IMR-90 (cell line): Measurements from ENCODE around the gene CHRM5. TPM values are rescaled to one million over a fixed set of nuclear protein-coding genes. Genes with fewer than 3 reads are reported as not detected.

Experiments
- ATAC-seq: fragments of 200-7000 bp; cut with Tn5 transposase; 2 replicates; pipeline ENCODE4 v1.9.1; 2020; ENCODE audit warnings: low read depth, mild to moderate bottlenecking, moderate library complexity
- BruUV-seq: library from RNA; stranded (reverse); fragments of 400-500 nt; replicated peaks from 2 replicates; lab custom pipeline; 2021; lab: Mats Ljungman, UMichigan
- CTCF ChIA-PET: fragments of 300-600 bp; formaldehyde crosslinking; extraction: SDS; loops from one replicate; lab custom pipeline; 2021; ENCODE audit warnings: antibody characterized with exemption; lab: Yijun Ruan, JAX
- POLR2A ChIA-PET: fragments of 300-600 bp; sonication (Branson Sonifier 250); formaldehyde crosslinking; loops from one replicate; lab custom pipeline; 2022; ENCODE audit warnings: antibody characterized with exemption; ENCODE audit not compliant: unreplicated experiment; lab: Charles Lee
- DNase-seq: peaks from one replicate; pipeline ENCODE4 v3.0.0; 2013
- H2AFZ ChIP-seq: replicated peaks from 2 replicates; pipeline ENCODE3; 2013; ENCODE audit warnings: low read length, mild to moderate bottlenecking; ENCODE audit not compliant: poor library complexity
- H2AK5ac ChIP-seq: 2 replicates; pipeline ENCODE4 v1.6.1; 2013; ENCODE audit warnings: low read depth, low read length, inconsistent platforms
- H2AK9ac ChIP-seq: replicated peaks from 2 replicates; pipeline ENCODE3; 2013; ENCODE audit warnings: mild to moderate bottlenecking, low read depth, low read length, moderate library complexity; ENCODE audit not compliant: poor library complexity
- H2BK120ac ChIP-seq: 2 replicates; pipeline ENCODE4 v1.6.1; 2013; ENCODE audit warnings: low read depth, low read length, inconsistent platforms
- H2BK15ac ChIP-seq: 3 replicates; pipeline ENCODE4 v1.6.1; 2013; ENCODE audit warnings: low read depth, low read length, inconsistent platforms
- H2BK20ac ChIP-seq: 2 replicates; pipeline ENCODE4 v1.6.1; 2013; ENCODE audit warnings: low read depth, mild to moderate bottlenecking, inconsistent platforms, low read length, moderate library complexity
- H2BK5ac ChIP-seq: 2 replicates; pipeline ENCODE4 v1.6.1; 2013; ENCODE audit warnings: mild to moderate bottlenecking, low read depth, low read length, inconsistent platforms; ENCODE audit not compliant: poor library complexity, severe bottlenecking
- H3K14ac ChIP-seq: replicated peaks from 2 replicates; pipeline ENCODE4 v1.6.1; 2013; ENCODE audit warnings: low read depth, low read length, inconsistent platforms
- H3K18ac ChIP-seq: 2 replicates; pipeline ENCODE4 v1.6.1; 2013; ENCODE audit warnings: low read depth, low read length, control low read depth
- H3K23ac ChIP-seq: 2 replicates; pipeline ENCODE4 v1.6.1; 2013; ENCODE audit warnings: low read depth, low read length, inconsistent platforms
- H3K27ac ChIP-seq: 2 replicates; pipeline ENCODE4 v1.5.1; 2013; ENCODE audit warnings: mild to moderate bottlenecking, control low read depth, low read length; ENCODE audit not compliant: insufficient read depth
- H3K27me3 ChIP-seq: 2 replicates; pipeline ENCODE4 v1.6.1; 2013; ENCODE audit warnings: low read length; ENCODE audit not compliant: control insufficient read depth, insufficient read depth
- H3K36me3 ChIP-seq: 2 replicates; pipeline ENCODE4 v1.6.1; 2013; ENCODE audit warnings: low read length, mixed read lengths; ENCODE audit not compliant: control insufficient read depth, insufficient read depth
- H3K4ac ChIP-seq: 2 replicates; pipeline ENCODE4 v1.6.1; 2013; ENCODE audit warnings: low read depth, low read length, inconsistent platforms
- H3K4me1 ChIP-seq: 2 replicates; pipeline ENCODE4 v1.6.1; 2013; ENCODE audit warnings: low read length, mixed read lengths; ENCODE audit not compliant: control insufficient read depth, insufficient read depth
- H3K4me2 ChIP-seq: 2 replicates; pipeline ENCODE4 v1.6.1; 2013; ENCODE audit warnings: low read depth, mild to moderate bottlenecking, control low read depth, low read length, moderate library complexity
- H3K4me3 ChIP-seq: 2 replicates; pipeline ENCODE4 v1.5.1; 2013; ENCODE audit warnings: low read depth, mild to moderate bottlenecking, control low read depth, low read length, moderate library complexity; ENCODE audit not compliant: insufficient read depth
- H3K56ac ChIP-seq: 2 replicates; pipeline ENCODE4 v1.6.1; 2013; ENCODE audit warnings: low read length, inconsistent platforms; ENCODE audit not compliant: insufficient read depth; ENCODE audit errors: extremely low read depth
- H3K79me1 ChIP-seq, 2 experiments: 2 replicates each; pipeline ENCODE4 v1.6.1; 2013; ENCODE audit warnings: low read length in 2 of 2, inconsistent platforms in 1 of 2, low read depth in 1 of 2
- H3K9ac ChIP-seq: 2 replicates; pipeline ENCODE4 v1.6.1; 2013; ENCODE audit warnings: low read depth, low read length, control low read depth
- H3K9me1 ChIP-seq: 2 replicates; pipeline ENCODE4 v1.6.1; 2013; ENCODE audit warnings: low read length, inconsistent platforms; ENCODE audit not compliant: insufficient read depth
- H3K9me3 ChIP-seq: 2 replicates; pipeline ENCODE4 v1.6.1; 2013; ENCODE audit warnings: low read length; ENCODE audit not compliant: control insufficient read depth, insufficient read depth
- H4K20me1 ChIP-seq: 2 replicates; pipeline ENCODE4 v1.6.1; 2013; ENCODE audit warnings: low read length, inconsistent platforms; ENCODE audit not compliant: insufficient read depth
- H4K5ac ChIP-seq: 2 replicates; pipeline ENCODE4 v1.6.1; 2013; ENCODE audit warnings: mild to moderate bottlenecking, low read depth, low read length, control low read depth
- H4K8ac ChIP-seq, 2 experiments: 2 replicates each; pipeline ENCODE4 v1.6.1; 2013; ENCODE audit warnings: low read depth in 2 of 2, low read length in 2 of 2, control low read depth in 1 of 2, inconsistent platforms in 1 of 2
- H4K91ac ChIP-seq: 2 replicates; pipeline ENCODE4 v1.6.1; 2013; ENCODE audit warnings: low read depth, low read length, inconsistent platforms; ENCODE audit not compliant: insufficient read depth
- MAFK ChIP-seq: IDR thresholded peaks from 2 replicates; pipeline ENCODE4 v1.6.1; 2012; ENCODE audit warnings: low read depth, low read length, improper control_type of control experiment
- MAZ ChIP-seq: IDR thresholded peaks from 2 replicates; pipeline ENCODE4 v1.6.1; 2012; ENCODE audit warnings: low read depth, mild to moderate bottlenecking, low read length, improper control_type of control experiment, moderate library complexity, borderline replicate concordance
- POLR2A ChIP-seq: IDR thresholded peaks from 2 replicates; pipeline ENCODE4 v1.6.1; 2012; ENCODE audit warnings: mild to moderate bottlenecking, low read depth, low read length
- RAD21 ChIP-seq: IDR thresholded peaks from 2 replicates; pipeline ENCODE4 v1.6.1; 2012; ENCODE audit warnings: low read length, improper control_type of control experiment
- WGBS, 2 experiments: methylation state at CpG; one replicate each; pipeline versions ENCODE4 v1.1.5 to v1.1.7; 2013; ENCODE audit warnings: missing lambda C conversion rate in 2 of 2; ENCODE audit not compliant: insufficient read length in 1 of 2; ENCODE audit errors: extremely low coverage in 2 of 2; 5-methylcytosine and 5-hydroxymethylcytosine counted together
- dilution Hi-C: fragments of 300-500 bp; cut with HindIII; formaldehyde crosslinking; loops from one replicate; pipeline ENCODE4 v1.14.3; 2018; ENCODE audit warnings: low sequenced_read_pairs; ENCODE audit not compliant: unreplicated experiment
- in situ Hi-C: fragments of 300-500 bp; cut with MboI; formaldehyde crosslinking; loops from 3 replicates; pipeline ENCODE4 v1.14.3; 2019; ENCODE audit warnings: low sequenced_read_pairs, inconsistent platforms, mixed read lengths
- intact Hi-C: fragments of 100-400 bp; cut with micrococcal nuclease; formaldehyde crosslinking; loops from 2 replicates; pipeline ENCODE4 v1.10.0; 2022
- polyA plus RNA-seq, 3 experiments: library from polyadenylated mRNA; depleted of rRNA; stranded (reverse); fragments of >200 nt; gene quantifications; 2 replicates each; pipeline ENCODE4 v1.2.3, GENCODE V29; 2012; ENCODE audit warnings: low replicate concordance in 1 of 3
- total RNA-seq: library from RNA; depleted of rRNA; stranded (reverse); fragments of >200 nt; gene quantifications from 2 replicates; pipeline ENCODE4 v1.2.3, GENCODE V29; 2012
- TF ChIP-seq, protein P1 (sequence below): fragments of 150-350 bp; IDR thresholded peaks from 2 replicates; pipeline ENCODE4 v1.6.1; 2016; ENCODE audit warnings: low read depth, mild to moderate bottlenecking, low read length, moderate library complexity, borderline replicate concordance

Gene CHRM5
- total and polyA plus RNA-seq, 2 of the 4 experiments (the other 2 are of a cell fraction) = under 0.01 to 0.03 TPM

DNA sequence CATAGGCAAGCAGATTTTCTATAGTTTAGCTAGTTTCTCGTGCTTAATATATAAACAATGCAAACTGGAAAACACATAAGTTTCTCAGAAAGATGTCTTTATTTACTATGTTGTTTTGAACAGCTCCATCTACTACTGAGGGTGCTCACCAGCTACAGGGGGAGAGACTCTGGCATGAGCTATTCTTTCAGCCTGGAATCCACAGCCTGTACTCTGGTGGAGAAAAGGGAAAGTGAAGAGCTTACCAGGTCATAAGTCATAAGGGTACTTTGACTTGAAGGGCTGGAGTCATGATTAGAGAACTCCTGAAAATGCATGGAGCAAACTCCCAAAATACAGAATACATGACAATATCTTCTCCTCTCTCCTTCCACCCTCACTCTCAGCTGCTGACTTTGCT, 75.1 kb downstream of the CHRM5 start:
- Histone ChIP-seq H3K9me1 (peaks cover 8% of the 10 kb centered on the region), H3K18ac (no peak overlapping the region), H2AK9ac (no peak overlapping the region), H2BK15ac (no peak overlapping the region), H3K9ac (no peak overlapping the region), H3K27me3 (no peaks in the 10 kb centered on the region), H4K91ac (no peak overlapping the region), H4K5ac (no peak overlapping the region), H3K4me3 (no peak overlapping the region), H3K36me3 (no peaks in the 10 kb centered on the region), H3K79me1 (peaks cover 0 to 11% of the 10 kb centered on the region in 2 experiments; a peak in 2 of 4 replicates), H3K27ac (no peak overlapping the region), H2BK20ac (no peak overlapping the region), H2BK5ac (no peak overlapping the region), H4K20me1 (no peaks in the 10 kb centered on the region; the same call in 1 of the 2 replicates), H4K8ac (no peak overlapping the region), H2AFZ (no peak overlapping the region), H3K56ac (no peak overlapping the region), H3K4ac (no peak overlapping the region), H3K4me2 (no peak overlapping the region; the same call in 1 of the 2 replicates), H3K14ac (no peak overlapping the region), H3K23ac (no peak overlapping the region), H3K9me3 (no peaks in the 10 kb centered on the region), H2BK120ac (no peak overlapping the region), H2AK5ac (no peak overlapping the region), H3K4me1 (peaks cover 10% of the 10 kb centered on the region)
- TF ChIP-seq RAD21 (no peak), MAZ (no peak), MAFK (no peak), POLR2A (no peak)
- TF ChIP-seq, protein P1, sequence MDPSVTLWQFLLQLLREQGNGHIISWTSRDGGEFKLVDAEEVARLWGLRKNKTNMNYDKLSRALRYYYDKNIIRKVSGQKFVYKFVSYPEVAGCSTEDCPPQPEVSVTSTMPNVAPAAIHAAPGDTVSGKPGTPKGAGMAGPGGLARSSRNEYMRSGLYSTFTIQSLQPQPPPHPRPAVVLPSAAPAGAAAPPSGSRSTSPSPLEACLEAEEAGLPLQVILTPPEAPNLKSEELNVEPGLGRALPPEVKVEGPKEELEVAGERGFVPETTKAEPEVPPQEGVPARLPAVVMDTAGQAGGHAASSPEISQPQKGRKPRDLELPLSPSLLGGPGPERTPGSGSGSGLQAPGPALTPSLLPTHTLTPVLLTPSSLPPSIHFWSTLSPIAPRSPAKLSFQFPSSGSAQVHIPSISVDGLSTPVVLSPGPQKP = no peak
- ChIA-PET CTCF (no interaction called here), POLR2A (no interaction called here)
- WGBS, 2 experiments = no CpG with 5 or more reads among the region's 1 CpG
- ATAC-seq (no peak), DNase-seq (no peak)
- in situ Hi-C loops (no loop called here), dilution Hi-C loops (no loop called here), intact Hi-C loops (no loop called here)
- BruUV-seq = no TSS peak
